Astrocyte of the spinal cord (primary cell): ENCODE data around the gene ST3GAL6.

Experiments
- DNase-seq: peaks from one replicate; pipeline ENCODE4 v3.0.0; 2011; ENCODE audit warnings: low read depth, low spot score
- H3K4me3 ChIP-seq: 2 replicates; pipeline ENCODE4 v1.5.1; 2011; ENCODE audit warnings: low read depth, mild to moderate bottlenecking, low read length, moderate library complexity
- CTCF ChIP-seq: IDR thresholded peaks from 2 replicates; pipeline ENCODE4 v1.5.1; 2012; ENCODE audit warnings: low read depth, mild to moderate bottlenecking, low read length, inconsistent platforms
- in situ Hi-C: cut with HindIII; loops from 2 replicates; pipeline ENCODE4 v1.10.0; 2017; ENCODE audit warnings: low sequenced_read_pairs

Gene ST3GAL6

DNA sequence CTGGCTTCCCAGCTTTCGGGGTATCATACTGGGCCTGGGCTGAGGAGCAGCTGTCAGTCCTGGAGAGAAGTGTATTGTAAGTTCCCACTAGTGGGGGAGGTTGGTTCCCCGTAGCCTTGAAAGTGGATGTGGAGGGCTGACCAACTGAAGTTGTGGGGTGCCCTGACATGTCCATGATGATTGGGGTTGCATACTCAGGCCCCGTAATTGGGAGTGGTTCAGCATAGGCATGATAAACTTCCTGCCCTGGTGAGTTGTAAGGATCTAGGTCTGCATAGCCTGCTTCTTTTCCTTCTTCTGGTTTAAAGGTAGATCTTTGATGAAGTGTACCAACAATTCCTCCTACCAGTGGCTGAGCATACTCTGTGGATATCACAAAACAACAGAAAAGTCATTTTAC, 36.3 kb downstream of the ST3GAL6 start:
- no peak overlapping the region for H3K4me3 ChIP-seq
- TF ChIP-seq CTCF: no peak
- no peak for DNase-seq
- in situ Hi-C loops: loop anchor here (25.0 kb wide), 1 partner anchor 187 kb away; no protein-coding TSS in a partner anchor

DNA sequence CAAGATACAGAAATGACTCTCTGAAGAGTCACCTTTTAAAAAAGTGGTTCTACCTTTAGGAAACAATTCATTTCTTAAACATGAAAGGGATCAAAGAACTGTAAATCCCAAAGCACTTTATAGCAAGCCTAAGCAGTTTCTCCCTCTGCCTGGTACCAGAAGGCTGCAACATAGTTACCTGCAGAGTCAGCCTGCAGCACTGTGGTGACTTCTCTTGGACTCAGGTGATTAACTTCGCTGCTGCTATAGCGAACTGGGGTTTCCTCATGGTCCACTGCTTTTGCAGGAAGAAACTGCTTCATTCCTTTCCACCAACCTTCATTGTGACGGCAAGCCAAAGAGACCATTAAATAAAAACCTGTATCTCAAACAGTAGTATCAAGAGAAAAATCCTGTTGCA, 37.3 kb downstream of the ST3GAL6 start:
- in situ Hi-C loops: no loop called here
- H3K4me3 ChIP-seq: no peak overlapping the region
- no peak for DNase-seq
- TF ChIP-seq CTCF: no peak

DNA sequence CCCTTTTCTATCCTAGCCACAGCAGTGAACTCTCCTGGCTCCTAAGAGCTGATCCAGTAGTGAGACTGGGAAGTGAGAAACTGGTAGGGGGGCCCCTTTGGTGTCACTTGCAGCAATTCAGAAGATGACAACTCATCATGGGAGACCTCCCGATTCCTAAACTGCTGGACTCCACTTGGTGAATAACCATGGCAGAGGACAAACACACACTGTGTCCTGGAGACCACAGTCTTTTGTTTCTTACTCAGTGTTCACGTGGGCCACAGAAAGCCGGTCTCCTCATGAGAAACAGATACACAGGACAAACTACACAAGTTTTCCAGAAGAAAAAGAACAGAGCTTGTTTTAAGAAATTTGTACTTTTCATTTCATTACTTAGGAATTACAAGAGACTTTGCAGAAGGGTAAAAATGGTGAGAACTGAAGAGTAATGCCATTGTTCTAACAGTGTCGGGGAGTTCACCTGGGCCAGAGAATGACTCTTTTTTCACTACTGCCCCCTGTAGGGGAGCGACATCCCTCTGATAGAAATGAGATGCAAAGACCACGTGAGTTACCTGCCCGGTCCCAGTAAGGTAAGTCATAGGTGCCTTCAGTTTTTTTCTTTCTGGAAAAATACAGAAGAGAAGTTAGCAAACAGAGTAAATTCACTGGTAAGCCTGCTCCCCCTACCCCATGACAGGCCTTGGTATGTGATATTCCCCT, 38.1 kb downstream of the ST3GAL6 start:
- in situ Hi-C loops: no loop called here
- TF ChIP-seq CTCF: peak; percentile 33
- DNase-seq: no peak
- no peak overlapping the region for H3K4me3 ChIP-seq

DNA sequence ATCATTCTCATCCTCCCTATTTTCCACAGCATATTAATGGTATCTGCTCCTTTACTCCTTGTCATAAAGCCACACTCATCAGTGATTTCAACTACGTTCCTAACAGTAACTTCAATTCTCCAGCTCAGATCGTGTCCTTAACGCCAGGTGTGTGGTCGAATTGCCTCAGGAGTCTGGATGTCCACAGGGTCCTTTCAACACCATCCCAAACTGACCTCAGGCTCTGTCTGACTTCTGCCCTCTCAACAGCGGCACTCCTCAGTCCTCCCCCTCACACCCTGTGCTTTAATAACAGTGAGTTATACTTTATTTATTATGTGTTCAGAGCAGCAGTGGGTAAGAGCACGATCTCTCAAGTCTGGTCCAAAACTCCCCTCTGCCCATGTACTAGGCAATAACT, 42.4 kb downstream of the ST3GAL6 start:
- no peak for TF ChIP-seq CTCF
- in situ Hi-C loops: no loop called here
- H3K4me3 ChIP-seq: no peak overlapping the region
- DNase-seq: no peak

DNA sequence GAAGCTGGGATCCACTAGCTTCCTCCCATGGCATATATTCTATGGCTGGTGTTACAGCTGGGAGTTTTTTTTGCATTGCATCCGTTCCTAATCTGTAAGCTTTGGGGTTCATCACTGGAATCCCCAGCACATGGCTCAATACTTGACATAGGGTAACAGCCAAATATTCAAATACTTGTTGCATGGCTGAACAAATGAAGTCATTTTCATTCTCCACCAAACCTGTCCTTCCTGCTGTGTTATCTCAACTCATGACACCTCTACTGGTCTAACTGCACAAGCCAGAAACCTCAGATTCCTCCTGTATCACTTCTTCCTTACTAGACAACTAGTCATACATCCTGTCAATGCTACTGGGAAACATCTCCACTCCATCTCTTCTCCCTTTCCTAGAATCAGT, 43.4 kb downstream of the ST3GAL6 start:
- DNase-seq: no peak

DNA sequence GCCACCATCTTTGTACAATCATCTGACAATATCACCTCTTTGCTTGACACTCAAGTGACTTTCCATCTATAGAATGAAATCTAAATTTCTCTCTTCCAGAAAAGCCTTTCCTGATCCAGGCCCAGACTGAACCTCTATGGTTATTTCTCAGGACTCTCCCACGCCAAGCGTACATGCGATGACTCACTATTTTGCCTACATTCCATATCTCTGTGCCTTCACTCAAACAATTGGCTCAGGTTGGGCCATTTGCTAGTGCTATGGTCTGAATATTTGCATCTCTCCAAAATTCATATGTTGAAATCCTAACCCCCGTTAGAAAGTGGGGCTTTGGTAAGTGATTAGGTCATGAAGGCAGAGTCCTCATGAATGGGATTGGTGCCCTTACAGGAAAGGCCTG, 43.9 kb downstream of the ST3GAL6 start:
- no peak for TF ChIP-seq CTCF
- DNase-seq: no peak
- in situ Hi-C loops: no loop called here
- H3K4me3 ChIP-seq: no peak overlapping the region

More for the DNA sequence above, 43.4 kb downstream of the ST3GAL6 start:
- TF ChIP-seq CTCF: no peak
- in situ Hi-C loops: no loop called here
- no peak overlapping the region for H3K4me3 ChIP-seq
